Renal cortex interstitium (tissue), 11 donors: ENCODE data around the gene PHF12. TPM values are rescaled to one million over a fixed set of nuclear protein-coding genes. Genes with fewer than 3 reads are reported as not detected.

ENCODE experiments used
- DNase-seq, 11 donors: peaks; one replicate each; pipeline ENCODE4 v3.0.0-alpha.2; 2013; ENCODE audit warnings: low read depth in 9 of 11, low spot score in 4 of 11; ENCODE audit errors: extremely low read depth in 1 of 11
- polyA plus RNA-seq, 3 donors: library from polyadenylated mRNA; unstranded; fragments of 120-200 nt; gene quantifications; one replicate each; pipeline ENCODE4 v1.2.1, GENCODE V29; 2013; ENCODE audit not compliant: insufficient read length in 3 of 3

Gene PHF12
- polyA plus RNA-seq, 3 donors: 48.2 to 58.1 (median 51.2) TPM

DNA sequence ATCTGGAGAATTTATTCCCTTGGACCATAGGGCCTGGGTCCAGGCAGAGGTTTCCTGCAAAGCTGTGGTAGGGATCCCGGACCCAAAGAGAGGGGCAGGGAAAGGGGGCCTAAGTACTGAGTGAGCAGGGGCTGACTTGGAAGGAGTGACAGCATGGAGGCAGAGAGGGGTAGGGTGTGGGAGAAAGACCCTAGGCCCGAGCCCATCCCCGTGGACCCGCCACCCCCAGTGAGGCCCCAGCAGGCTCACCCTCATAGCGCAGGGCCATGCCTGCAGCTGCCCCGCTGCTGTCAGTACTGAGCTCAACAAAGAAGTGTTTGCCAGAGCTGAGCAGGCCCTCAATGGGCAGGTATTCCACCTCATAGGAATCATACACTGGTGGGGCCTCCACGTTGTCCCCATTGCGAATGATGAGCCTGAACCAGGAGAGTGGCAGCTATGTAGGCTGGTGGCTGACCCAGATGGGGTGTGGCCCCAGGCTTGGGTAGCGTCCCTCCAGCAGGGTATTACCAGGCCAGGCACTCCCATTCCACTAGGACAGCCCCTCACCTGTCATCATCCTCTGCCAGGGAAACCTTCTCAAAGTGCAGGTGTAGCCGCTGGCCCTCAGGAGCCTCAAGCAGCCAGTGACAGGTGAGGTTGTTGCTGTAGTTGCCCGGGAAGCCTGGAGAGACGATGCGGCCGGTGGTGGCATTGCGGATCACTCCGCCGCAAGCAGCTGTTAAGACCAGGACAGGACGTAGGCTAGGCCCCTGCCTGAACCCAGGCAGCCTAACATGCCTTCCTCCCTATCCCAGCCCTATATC is 9.1 kb upstream of the PHF12 start:
- DNase-seq: no peak

DNA sequence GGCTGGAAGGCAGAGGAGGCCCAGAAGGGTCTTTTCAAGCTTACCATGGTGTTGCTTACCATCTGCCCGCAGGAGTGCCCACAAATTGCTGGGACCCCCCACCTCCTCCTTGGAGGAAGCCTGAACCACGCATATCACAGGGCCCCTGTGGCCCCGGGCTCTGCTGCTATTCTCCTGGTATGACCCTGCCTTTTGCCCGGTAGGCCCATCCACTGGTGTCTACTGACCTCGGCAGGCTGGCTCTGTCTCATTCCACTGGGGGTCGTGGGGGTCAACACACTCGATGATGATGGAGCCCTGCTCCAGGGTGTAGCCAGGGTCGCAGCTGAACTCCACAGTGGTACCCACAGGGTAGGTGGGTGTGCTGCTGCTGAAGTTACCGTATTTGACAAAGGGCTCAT is 8.2 kb upstream of the PHF12 start:
- DNase-seq: no peak

DNA sequence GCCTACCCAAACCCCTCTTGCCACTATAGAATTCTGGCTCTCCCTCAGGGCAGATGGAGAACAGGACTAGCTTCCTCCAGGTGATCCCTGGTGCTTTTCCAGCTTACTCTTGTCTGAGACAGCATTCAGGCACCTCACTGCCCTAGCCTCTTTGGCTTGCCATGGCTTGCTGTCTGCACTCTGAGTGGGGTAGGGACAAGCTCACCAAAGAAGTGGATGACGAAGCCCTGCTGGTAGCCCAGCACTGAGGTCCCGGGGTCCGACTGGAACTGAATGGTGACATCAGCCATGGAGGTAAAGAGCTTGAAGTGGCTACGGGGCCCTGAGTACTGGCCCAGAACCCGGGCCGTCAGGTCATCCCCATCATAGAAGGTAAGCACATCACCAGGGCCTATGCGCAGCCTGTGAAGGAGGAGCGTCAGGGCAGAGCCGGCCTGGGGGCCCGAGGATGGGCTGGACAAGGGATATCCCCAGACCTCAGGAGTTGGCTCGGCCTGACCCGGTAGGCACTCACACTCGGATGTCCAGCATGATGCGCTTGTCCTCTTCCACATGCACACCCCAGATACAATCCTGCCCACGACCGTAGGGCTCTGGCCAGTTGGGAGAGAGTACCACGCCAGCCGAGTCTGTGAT is 7.6 kb upstream of the PHF12 start:
- DNase-seq: no peak

DNA sequence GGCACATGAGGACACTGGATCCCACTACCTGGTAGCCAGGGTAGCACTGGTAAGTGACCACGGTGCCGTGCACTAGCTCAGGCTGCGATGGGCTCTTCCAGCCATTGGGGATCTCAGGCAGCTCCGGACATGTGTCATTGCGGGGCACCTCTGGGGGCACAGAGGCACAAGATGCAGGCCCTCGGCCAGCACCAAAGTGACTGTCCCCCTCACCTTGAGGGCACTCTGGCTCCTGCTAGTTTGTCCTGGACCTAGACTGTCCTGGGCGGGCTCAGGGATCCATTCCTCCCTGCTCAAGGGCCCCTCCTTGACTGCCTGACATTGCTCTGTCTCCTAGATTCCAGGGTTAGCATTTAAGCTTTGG is 6.7 kb upstream of the PHF12 start:
- DNase-seq: no peak

DNA sequence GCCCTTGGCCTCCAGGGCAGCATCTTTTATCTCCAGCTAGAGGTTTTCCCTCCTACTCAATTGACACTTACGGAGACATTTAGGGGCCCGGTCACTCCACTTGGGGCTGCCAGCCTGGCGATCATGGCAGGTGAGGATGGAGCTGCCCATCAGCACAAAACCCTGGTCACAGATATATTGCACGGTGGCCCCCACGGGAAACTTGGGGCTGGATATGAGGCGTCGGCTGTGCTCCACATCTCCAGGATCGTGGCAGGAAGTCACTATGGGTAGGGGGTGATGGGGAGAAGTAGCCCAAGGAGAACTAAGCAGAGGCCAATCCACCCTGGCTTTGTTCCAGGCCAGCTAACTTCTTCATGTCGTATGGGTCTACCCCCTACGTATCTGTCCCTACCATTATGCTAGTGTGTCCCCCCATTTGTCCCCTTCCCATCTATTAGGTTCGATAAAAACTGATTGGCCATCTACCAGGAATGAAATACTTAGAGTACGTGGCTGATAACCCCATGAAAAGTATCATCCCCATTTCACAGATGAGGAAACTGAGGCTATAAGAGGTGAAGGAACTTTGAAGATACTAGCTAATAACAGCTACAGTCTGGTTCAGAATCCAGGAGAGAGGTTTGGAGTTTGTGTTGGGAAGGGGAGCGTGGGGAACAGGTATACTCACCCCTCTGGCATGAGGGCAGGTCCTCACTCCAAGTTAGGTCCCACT is 6.1 kb upstream of the PHF12 start:
- no peak for DNase-seq

DNA sequence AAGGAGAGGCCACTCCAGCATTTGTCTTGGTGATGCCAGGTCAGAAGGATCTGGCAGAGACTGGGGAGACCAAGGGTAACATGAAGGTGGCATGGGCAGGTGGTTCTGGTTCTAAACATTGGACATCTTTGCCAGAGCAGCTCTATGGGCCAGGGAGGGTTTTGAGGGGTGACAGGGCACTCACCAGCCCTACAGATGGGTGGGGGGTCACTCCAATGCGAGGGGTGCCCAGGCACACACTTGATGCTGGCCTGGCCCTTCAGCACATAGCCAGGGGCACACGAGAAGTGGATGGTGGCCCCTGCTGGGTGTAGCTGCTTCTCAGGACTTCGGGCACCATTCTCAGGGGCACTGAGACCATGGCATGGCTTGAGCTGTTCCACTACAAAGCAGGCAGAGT is 5.5 kb upstream of the PHF12 start:
- no peak for DNase-seq

DNA sequence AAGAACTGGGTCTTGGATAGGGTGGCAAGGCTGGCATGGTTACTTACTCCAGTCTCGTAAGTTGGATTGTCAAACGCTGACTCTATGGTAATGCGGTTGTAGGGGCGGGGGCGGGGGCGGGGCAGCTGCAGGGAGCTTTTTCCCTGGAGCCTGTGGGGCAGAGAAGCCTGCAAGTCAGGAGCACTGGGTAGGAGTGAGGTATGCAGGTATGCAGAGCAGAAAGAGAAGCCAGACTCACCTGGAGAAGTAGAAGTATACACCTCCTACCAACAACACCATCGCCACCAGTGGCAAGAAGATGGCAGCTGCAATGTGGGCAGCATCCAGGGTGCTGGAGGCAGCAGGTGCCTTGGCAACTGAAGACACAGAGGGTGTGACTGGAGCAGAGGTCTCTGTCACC is 4.8 kb upstream of the PHF12 start:
- DNase-seq: no peak

DNA sequence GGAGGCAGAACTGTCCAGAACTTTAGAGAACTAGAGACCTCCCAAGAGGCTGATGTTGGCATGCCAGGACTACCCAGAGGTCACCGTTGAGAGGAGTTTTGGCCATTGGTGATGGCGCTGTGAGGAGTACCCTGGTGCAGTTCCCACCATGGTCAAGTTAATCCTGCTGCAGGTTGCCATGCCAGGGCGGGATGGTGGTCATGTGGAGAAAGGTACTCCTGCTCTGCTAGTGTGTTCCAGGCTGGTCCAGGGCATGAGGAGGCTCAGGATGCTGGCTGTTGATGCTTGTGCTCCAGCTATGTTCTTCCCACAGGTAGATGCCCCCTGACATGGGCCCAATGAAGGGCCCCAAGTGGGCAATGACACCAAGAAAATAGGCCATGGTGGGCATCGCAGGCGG is 4.1 kb upstream of the PHF12 start:
- DNase-seq: no peak

DNA sequence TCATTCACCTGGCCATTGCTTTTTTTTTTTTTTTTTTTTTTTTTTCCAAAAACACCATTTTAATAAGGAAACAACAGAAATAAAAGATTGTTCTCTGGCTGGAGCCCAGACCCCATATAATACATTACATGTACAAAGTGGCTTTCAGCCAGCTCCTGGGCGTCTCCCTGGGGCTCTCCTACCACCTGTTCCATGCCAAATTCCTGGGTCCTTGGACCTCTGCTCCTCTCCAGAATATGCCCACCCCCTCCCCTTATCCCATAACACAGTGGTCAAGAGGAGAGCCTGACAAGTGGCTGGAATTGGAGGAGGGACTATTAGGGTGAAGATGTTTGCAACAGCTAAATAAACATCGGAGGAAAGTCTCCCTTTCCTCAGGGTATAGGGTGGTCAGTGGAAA is 3.6 kb upstream of the PHF12 start:
- DNase-seq: no peak

DNA sequence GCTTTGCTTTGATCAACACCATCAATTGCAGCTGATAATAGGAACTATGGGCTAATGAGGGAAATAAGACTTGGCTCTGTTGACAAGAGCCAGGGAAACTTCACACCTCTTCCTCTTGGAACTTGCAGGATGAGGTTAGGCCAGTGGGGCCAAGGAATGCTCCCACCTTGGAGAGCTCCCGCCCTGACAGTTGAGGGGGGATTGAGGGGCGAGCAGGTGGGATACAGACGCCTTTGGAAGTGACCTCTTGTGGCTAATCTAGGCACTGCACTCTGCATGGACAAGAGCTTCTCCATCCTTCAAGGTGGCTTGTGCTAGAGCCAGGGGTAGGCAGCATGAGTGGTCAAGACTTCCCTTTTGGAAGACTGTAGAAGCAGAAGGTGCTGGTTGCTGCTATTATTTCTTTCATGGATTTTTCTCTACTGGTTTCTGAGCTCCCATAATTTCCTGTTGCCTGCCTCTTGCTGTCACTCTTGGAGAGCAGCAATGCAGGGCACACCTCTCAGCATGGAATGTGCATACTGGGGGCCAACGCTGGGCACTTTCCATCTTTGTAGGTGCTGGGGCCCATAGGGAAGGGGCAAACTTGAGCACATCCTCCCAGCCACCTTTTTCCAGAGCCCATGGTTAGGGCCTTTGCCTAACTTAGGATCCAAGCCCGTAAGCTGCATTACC is 2.3 kb upstream of the PHF12 start:
- no peak for DNase-seq

DNA sequence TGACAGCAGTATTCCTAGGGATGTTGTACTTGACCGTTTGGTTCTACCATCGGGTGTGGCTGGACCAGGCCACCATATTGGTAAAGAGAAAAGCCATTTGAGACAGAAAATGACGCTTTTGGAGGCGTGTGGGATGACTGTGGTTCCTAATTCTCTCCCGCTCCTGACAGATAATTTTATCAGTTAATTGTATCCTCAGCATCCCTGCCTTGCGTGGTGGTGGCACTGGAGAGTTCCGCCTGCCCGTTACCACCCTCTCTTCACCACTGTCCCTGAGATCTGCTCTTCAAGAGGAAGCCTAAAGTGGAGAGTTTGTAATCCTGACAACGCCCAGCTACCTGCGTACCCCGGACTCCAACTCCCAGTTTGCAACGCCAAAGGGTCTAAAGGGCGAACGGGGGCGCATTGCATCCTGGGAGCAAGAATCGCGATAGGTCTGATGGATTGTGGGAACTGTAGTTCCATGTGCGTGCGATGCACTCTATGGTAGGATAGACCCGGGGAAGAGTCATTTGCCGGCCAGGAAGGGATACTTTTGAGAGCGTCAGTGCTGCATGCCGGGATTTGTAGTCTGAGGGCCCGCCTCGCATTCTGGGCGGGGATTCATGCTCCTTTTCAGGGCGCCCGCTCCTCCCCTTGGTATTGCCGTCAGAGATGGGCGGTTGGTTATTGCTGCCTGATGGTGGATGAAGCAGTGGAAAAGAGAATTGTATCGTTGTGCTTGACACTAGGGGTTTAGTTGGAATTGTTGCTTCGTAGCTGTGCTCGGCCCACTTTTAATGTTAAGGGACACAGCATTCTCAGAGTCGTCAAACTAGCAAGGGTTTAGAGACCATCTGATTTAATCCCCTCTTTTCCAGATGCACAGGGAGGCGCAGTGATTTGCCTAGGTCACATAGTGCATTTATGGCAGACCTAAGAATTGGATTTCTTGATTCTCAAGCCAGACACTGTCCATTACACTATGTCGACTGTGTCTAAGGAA is 965 bp upstream of the PHF12 start:
- DNase-seq: peak; percentile 95 to 99 (median 98)

DNA sequence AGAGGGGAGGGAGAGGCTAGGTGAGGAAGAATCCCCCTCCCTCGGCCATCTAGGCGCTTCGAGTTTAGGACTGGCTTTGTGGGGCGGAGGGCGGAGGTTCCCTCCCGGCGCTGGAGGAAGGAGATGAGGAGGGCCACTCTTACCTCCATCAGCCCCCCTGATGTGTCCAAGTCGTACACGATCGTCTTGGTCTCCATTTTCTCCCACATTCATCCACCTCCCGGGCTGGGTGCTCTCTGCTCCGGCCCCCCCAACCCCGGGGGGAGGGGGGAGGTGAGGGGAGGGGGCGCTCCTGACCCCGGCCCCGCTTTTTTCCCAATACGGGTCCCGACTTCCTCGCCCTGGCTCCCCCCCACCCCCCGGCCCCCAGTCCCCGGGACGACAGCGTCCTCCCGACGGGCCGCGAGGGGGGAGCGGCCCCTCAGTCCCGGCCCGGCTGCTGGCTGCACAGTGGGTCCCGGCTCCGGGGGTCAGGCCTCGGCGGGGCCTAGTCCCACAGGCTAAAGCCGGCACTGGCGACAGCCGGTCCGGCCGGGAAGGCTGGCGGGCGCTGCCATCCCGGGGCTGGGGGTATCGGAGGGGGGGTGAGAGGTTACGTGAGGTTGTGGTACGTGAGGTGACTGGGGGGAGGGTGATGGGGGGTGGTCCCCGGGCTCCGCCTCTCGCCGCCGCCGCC is 428 bp downstream of the PHF12 start:
- DNase-seq: no peak

DNA sequence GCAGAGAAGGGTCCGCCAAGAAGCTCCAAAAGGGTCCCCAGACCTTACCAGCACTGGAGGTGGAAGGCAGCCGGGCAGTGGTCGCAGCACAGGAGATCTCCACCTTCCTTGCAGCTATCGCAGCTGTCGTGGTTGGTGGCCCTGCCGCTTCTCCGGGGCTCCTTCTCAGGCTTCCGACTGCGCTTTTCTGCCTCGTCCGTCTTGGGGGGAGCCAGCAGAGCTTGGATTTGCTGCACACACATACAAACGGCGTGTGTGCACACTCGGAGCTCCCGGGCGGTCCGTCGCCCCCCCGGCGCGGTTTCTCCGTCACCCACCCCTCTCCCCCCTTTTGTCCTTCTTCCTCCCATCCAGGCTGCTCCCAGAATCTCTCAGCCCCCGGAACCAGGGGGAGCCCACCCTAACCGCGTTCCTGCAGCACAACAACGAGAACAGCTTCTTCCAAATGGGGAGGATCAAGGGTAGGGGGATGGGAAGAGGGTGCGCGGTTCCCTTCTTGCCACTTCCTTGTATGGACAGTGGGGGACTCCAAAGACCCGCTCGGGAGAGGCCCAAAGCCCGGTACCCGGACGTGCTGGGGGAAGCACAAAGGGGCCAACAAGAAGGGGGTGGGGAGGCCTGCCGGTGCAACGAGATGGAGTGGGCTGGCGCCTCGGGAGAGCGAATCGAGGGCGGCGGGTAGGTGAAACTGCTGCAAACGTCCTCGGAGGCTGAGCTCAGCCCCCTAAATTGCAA is 1.1 kb downstream of the PHF12 start:
- no peak for DNase-seq

DNA sequence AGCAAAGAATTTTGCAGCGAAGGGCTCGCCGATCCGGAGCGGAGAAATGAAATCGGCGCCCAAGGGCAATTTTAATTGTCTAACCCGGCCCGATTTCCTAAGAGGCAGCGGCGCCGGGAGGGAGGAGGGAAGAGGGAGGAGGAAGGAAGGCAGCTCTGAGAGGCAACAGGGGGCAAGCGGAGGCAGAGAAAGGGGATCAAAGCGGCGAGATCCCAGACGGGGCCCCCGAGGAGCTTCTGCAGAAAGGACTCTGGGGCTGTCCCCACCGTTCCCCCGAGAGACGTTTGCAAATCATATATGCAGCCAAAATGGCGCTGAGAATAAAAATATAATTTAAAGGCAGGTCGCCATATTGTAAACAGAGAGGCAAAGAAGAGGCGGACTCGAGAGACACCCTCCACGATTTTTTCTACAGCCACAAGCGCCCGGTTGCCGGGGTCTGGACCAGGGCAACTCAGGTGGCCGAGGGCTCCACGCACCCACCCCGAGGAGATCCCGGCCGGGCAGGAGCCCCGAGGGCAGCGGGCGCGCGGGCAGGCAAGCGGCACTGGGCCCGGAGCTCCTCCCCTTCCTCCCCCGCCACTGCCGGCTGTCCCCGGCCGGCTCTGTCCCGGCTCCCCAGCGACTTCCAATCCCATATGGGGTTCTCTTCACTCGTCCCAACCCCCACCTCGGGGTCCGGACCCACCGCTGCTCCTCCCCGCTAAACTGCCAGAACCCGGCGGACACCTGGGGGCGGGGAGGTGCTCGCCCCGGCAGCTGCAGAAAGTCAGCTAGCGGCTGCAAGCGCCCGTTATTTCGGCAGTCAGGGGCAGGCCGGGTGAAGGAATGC is 1.9 kb downstream of the PHF12 start:
- peak in 1 of 11 donors; percentile 58 for DNase-seq

DNA sequence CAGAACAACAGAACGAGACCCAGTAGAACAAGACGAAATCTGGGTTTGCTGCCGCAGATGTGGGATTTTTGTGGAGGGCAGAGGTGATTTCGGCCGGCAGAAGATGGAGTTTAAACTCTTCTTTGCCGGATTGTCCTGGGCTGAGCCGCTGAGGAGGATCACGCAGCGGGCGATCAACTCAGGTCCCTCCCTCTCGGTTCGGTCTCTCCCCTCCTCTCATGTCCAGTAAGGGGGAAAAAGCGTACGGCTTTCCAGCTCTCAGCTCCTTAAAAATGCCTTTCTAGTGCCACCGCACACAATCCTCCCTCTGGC is 2.5 kb downstream of the PHF12 start:
- DNase-seq: no peak

DNA sequence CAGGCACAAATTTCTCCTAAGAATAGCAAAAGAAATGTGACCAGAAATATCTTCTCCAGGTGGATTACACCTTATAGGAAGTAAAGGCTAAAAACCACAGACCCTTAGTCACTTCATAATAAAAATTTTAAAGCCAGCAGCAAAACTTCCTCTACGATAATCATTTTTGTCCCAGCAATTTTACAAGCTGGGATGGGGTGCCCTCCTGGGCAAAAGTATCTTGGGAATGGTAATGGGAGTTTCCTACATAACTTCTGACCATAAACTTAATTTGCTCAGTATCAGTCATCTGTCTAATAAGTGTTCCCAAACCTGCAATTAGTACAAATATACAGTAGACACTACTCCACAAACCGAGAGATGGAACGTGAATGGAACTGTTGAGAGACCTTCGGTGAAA is 3.0 kb downstream of the PHF12 start:
- no peak for DNase-seq

DNA sequence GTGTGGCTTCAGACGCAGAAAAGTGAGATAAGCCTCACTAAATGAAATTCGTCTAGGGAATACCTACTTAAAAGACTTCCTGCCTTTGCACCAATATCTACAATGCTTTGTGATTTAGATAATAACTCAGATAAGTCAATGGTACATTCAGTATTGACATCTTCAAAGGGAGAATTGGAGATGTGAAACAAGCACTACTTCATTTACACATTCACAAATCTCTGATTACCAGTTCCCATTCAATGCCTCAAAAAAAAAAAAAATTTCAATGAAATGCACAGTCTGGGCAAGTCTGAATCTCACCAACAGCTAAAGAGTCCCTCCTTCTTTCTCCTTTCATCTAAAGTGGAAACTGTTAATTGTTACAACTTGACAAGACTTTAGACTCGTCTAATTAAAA is 3.7 kb downstream of the PHF12 start:
- DNase-seq: no peak
